OCI-LY1 (cell line): Measurements from ENCODE around the gene HAPLN3.

Experiments
- H2AFZ ChIP-seq: fragments of 200-600 bp; sonication (generic), shearing (Covaris generic); 2 replicates; pipeline ENCODE4 v1.6.0; 2014; ENCODE audit warnings: antibody characterized with exemption, mild to moderate bottlenecking, low read length
- H3F3A ChIP-seq: fragments of 200-600 bp; sonication (generic), shearing (Covaris generic); 2 replicates; pipeline ENCODE4 v1.6.0; 2014; ENCODE audit warnings: mild to moderate bottlenecking, antibody characterized with exemption, low read length, moderate library complexity; ENCODE audit not compliant: insufficient read depth
- H3K27ac ChIP-seq: fragments of 200-600 bp; sonication (generic); 2 replicates; pipeline ENCODE4 v1.5.1; 2014; ENCODE audit warnings: low read length, mixed run types, mild to moderate bottlenecking, low read depth; ENCODE audit not compliant: poor library complexity, severe bottlenecking
- H3K27me3 ChIP-seq: fragments of 200-600 bp; sonication (generic); 2 replicates; pipeline ENCODE4 v1.6.0; 2014; ENCODE audit warnings: antibody characterized with exemption, mild to moderate bottlenecking, low read length, moderate library complexity; ENCODE audit not compliant: insufficient read depth
- H3K36me3 ChIP-seq: fragments of 200-600 bp; sonication (generic); 2 replicates; pipeline ENCODE4 v1.6.1; 2014; ENCODE audit warnings: mild to moderate bottlenecking, antibody characterized with exemption, low read length, moderate library complexity, mixed read lengths; ENCODE audit not compliant: insufficient read depth
- H3K4me1 ChIP-seq: fragments of 200-600 bp; sonication (generic); 2 replicates; pipeline ENCODE4 v1.5.1; 2014; ENCODE audit warnings: mild to moderate bottlenecking, low read length, moderate library complexity; ENCODE audit not compliant: insufficient read depth, severe bottlenecking
- H3K4me2 ChIP-seq: fragments of 200-600 bp; sonication (generic), shearing (Covaris generic); 2 replicates; pipeline ENCODE4 v1.6.1; 2014; ENCODE audit warnings: low read length
- H3K4me3 ChIP-seq: fragments of 200-600 bp; sonication (generic); 2 replicates; pipeline ENCODE4 v1.5.1; 2014; ENCODE audit warnings: low read length, low read depth, mild to moderate bottlenecking, mixed read lengths; ENCODE audit not compliant: poor library complexity, severe bottlenecking
- H3K79me2 ChIP-seq: fragments of 200-600 bp; shearing (Covaris generic); 2 replicates; pipeline ENCODE4 v1.6.1; 2016; ENCODE audit warnings: mixed run types, low read length, mixed read lengths; ENCODE audit not compliant: insufficient read depth
- H3K9ac ChIP-seq: fragments of 200-600 bp; sonication (generic), shearing (Covaris generic); 2 replicates; pipeline ENCODE4 v1.6.1; 2014; ENCODE audit warnings: mild to moderate bottlenecking, low read length, mixed read lengths
- H3K9me2 ChIP-seq: fragments of 200-600 bp; sonication (generic), shearing (Covaris generic); 2 replicates; pipeline ENCODE4 v1.6.1; 2014; ENCODE audit warnings: low read depth, mild to moderate bottlenecking, low read length, mixed read lengths
- H3K9me3 ChIP-seq: fragments of 200-600 bp; shearing (Covaris generic); 2 replicates; pipeline ENCODE4 v1.6.1; 2014; ENCODE audit warnings: low read length, mixed read lengths
- H4K20me1 ChIP-seq: fragments of 200-600 bp; sonication (generic), shearing (Covaris generic); 2 replicates; pipeline ENCODE4 v1.6.0; 2016; ENCODE audit warnings: mild to moderate bottlenecking, low read length; ENCODE audit not compliant: insufficient read depth
- EZH2 ChIP-seq: fragments of 200-600 bp; sonication (generic), shearing (Covaris generic); IDR thresholded peaks from 2 replicates; pipeline ENCODE4 v1.8.0; 2017; ENCODE audit warnings: borderline replicate concordance, mixed run types, mild to moderate bottlenecking, antibody characterized with exemption, low read length, moderate library complexity, mixed read lengths
- TF ChIP-seq, protein P1 (sequence below): fragments of 200-600 bp; sonication (generic), shearing (Covaris generic); IDR thresholded peaks from 2 replicates; pipeline ENCODE4 v1.5.1; 2017; ENCODE audit warnings: mild to moderate bottlenecking, antibody characterized with exemption, low read length, moderate library complexity, mixed read lengths

Gene HAPLN3

GRCh38 chr15:88833731-88834100 lies 61.6 kb downstream of the HAPLN3 start:
- H3K27me3 ChIP-seq: no peaks in the 10 kb centered on the region
- H3K9me3 ChIP-seq: no peaks in the 10 kb centered on the region
- H3K79me2 ChIP-seq: no peaks in the 10 kb centered on the region
- H3K9me2 ChIP-seq: no peaks in the 10 kb centered on the region
- no peak overlapping the region for H3K4me2 ChIP-seq
- H3F3A ChIP-seq: no peaks in the 10 kb centered on the region
- no peaks in the 10 kb centered on the region for H3K36me3 ChIP-seq
- TF ChIP-seq EZH2: no peak
- no peak overlapping the region for H3K27ac ChIP-seq
- no peaks in the 10 kb centered on the region for H4K20me1 ChIP-seq
- H3K4me3 ChIP-seq: no peak overlapping the region
- no peak overlapping the region for H3K9ac ChIP-seq
- H3K4me1 ChIP-seq: no peaks in the 10 kb centered on the region
- no peak overlapping the region for H2AFZ ChIP-seq

DNA sequence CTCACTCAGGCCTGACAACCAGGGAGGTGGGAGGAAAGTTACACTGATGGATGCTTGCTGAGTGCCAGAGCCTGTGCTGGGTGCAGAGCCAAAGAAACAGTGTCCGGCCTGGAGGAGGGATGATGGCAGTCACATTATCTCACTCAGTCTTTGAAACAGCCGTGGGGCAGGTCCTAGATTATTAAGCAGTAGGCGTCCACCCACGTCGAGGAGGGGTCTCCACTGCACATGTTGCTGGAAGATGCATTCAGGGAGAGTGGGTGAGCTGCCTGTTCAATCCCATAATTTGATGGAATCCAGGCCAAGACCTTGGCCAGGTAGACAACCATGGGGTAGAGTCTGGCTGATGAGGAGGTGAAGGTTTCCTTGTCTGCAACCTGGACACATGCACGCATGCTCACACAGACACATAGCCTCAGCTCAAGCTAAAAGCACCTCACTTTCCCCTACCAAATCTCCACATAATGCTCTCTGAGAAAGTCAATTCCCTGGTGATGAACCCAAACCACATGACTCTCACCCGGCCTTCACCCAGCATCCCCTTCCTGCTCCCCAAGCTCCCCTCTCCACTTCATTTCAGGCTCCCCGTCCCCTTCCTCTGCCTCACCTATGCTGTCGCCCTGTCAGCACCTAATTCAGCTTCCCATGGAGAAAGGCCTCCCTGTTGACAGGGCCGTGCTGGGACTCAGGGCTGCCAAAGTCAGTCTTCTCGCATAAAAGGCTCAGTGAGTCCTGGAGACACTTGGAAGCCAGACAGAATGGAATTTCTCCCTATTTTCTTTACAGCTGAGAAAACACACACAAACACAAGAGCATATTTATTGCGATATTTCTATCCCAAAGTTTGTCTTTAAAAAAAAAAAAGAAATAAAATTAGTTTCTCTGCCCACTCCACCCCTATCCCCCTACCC lies 62.3 kb downstream of the HAPLN3 start:
- TF ChIP-seq, protein P1, sequence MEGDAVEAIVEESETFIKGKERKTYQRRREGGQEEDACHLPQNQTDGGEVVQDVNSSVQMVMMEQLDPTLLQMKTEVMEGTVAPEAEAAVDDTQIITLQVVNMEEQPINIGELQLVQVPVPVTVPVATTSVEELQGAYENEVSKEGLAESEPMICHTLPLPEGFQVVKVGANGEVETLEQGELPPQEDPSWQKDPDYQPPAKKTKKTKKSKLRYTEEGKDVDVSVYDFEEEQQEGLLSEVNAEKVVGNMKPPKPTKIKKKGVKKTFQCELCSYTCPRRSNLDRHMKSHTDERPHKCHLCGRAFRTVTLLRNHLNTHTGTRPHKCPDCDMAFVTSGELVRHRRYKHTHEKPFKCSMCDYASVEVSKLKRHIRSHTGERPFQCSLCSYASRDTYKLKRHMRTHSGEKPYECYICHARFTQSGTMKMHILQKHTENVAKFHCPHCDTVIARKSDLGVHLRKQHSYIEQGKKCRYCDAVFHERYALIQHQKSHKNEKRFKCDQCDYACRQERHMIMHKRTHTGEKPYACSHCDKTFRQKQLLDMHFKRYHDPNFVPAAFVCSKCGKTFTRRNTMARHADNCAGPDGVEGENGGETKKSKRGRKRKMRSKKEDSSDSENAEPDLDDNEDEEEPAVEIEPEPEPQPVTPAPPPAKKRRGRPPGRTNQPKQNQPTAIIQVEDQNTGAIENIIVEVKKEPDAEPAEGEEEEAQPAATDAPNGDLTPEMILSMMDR: no peak
- TF ChIP-seq EZH2: no peak
- Histone ChIP-seq H3K9ac (no peak overlapping the region), H3K9me3 (no peaks in the 10 kb centered on the region), H3K9me2 (no peaks in the 10 kb centered on the region), H3K79me2 (no peaks in the 10 kb centered on the region), H3K27ac (no peak overlapping the region), H4K20me1 (no peaks in the 10 kb centered on the region), H3F3A (no peaks in the 10 kb centered on the region), H3K4me1 (no peaks in the 10 kb centered on the region), H3K4me2 (no peak overlapping the region), H3K36me3 (no peaks in the 10 kb centered on the region), H3K27me3 (no peaks in the 10 kb centered on the region), H3K4me3 (no peak overlapping the region), H2AFZ (no peak overlapping the region)

GRCh38 chr15:88830016-88830415 lies 65.3 kb downstream of the HAPLN3 start:
- Histone ChIP-seq H3K36me3 (no peaks in the 10 kb centered on the region), H3K9ac (no peak overlapping the region), H4K20me1 (no peaks in the 10 kb centered on the region), H3K9me3 (no peaks in the 10 kb centered on the region), H3K4me2 (no peak overlapping the region), H3K27ac (no peak overlapping the region), H3K4me3 (no peak overlapping the region), H3F3A (no peaks in the 10 kb centered on the region), H2AFZ (no peak overlapping the region), H3K27me3 (no peaks in the 10 kb centered on the region), H3K9me2 (no peaks in the 10 kb centered on the region), H3K4me1 (no peaks in the 10 kb centered on the region), H3K79me2 (no peaks in the 10 kb centered on the region)
- TF ChIP-seq, protein P1: no peak
- TF ChIP-seq EZH2: no peak
